Left lung (tissue), 10 donors: ENCODE data around the gene ZNF14. TPM values are rescaled to one million over a fixed set of nuclear protein-coding genes. Genes with fewer than 3 reads are reported as not detected.
"Not testable (repeated sequence)": the region's sequence is repeated elsewhere in the genome, so short reads cannot be mapped to it uniquely, and the experiment has no call there.

Experiments
- ATAC-seq: fragments of 200-7000 bp; cut with Tn5 transposase; one replicate; pipeline ENCODE4 v1.9.1; 2020; ENCODE audit warnings: moderate library complexity
- DNase-seq, 4 donors: peaks; one replicate each; pipeline ENCODE4 v3.0.0-alpha.2; 2013 to 2020
- H3K27ac ChIP-seq, 2 donors: fragments of 200-600 bp; sonication (generic) in 1 of 2; one replicate each; pipeline versions ENCODE4 v1.5.0 to v1.8.0; 2020 to 2021
- H3K27me3 ChIP-seq, 2 donors: fragments of 200-600 bp; sonication (generic) in 1 of 2; one replicate each; pipeline versions ENCODE4 v1.5.0 to v1.8.0; 2020 to 2021
- H3K36me3 ChIP-seq, 2 donors: fragments of 200-600 bp; sonication (generic) in 1 of 2; one replicate each; pipeline versions ENCODE4 v1.5.0 to v1.8.0; 2020 to 2021
- H3K4me1 ChIP-seq, 2 donors: fragments of 200-600 bp; one replicate each; pipeline ENCODE4 v1.8.0; 2021
- H3K4me3 ChIP-seq, 2 donors: fragments of 200-600 bp; sonication (generic) in 1 of 2; one replicate each; pipeline versions ENCODE4 v1.5.0 to v1.8.0; 2020 to 2021; ENCODE audit warnings: mild to moderate bottlenecking in 1 of 2
- H3K9me3 ChIP-seq, 2 donors: fragments of 200-600 bp; sonication (generic) in 1 of 2; one replicate each; pipeline versions ENCODE4 v1.5.0 to v1.8.0; 2020 to 2021
- intact Hi-C, 2 donors: fragments of 100-400 bp; cut with DNase I; formaldehyde crosslinking; loops; one replicate each; pipeline versions ENCODE4 v1.11.2 to v1.14.2; 2022
- polyA plus RNA-seq, 6 donors: library from polyadenylated mRNA; unstranded; fragments of 120-200 nt; gene quantifications; one replicate each; pipeline ENCODE4 v1.2.1, GENCODE V29; 2013; ENCODE audit not compliant: insufficient read length in 6 of 6
- total RNA-seq, 2 donors: library from RNA; stranded (reverse); fragmentation: NEBNext Ultra II Directional; extraction: Animal tissue kit (Norgen Biotek cat#: 25700); gene quantifications; one replicate each; pipeline ENCODE4 v1.2.1, GENCODE V29; 2021
- TF ChIP-seq, protein P1 (sequence below), 2 donors: fragments of 200-600 bp; sonication (generic) in 1 of 2; IDR thresholded peaks; one replicate each; pipeline versions ENCODE4 v1.5.0 to v1.8.0; 2021; ENCODE audit warnings: antibody characterized with exemption in 2 of 2
- donor health status: DM: no; HTN: yes; CAD: no.
- donor health status: DM: no; HTN: no; CAD: no.

The ZNF14 gene
- total and polyA plus RNA-seq, 8 donors, result 4.7 to 15.3 (median 12.1) TPM

DNA sequence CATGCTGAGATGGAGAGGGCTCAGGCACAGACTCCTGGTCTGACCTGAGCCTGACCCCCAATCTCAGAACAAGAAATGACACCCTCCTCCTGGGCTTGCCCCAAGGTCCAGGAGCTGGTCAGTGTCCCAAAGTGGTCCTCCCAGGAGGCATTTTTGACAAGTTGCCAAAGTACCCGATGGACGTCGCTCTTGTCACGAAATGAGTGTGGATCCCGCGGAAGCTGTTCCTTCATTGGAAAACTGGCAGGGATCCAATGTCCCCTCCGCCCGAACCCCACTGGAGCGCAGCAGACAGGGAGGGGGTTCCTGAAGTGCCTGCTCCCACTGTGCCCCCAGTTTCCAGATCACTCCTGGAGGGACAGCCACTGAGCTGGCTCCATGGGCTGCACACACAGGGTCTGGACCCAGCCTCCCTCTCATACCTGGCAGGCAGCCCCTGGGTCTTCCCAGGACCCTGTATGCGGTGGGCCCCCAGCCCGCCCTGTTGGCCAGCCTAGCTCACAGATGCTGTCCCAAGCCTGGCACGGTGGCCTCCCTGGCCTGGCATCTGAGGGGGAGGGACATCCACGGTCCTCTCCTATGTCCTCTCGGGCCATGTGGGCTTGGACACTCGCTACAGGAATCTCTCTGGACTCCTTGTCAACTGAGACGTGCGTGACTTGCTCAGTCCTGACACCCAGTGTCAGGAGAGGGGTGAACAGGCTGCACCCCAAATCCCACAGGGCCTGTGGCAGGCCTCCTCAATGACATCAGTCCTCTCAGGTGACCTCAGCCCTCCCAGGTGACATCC, 12.8 kb upstream of the ZNF14 start:
- TF ChIP-seq, protein P1, sequence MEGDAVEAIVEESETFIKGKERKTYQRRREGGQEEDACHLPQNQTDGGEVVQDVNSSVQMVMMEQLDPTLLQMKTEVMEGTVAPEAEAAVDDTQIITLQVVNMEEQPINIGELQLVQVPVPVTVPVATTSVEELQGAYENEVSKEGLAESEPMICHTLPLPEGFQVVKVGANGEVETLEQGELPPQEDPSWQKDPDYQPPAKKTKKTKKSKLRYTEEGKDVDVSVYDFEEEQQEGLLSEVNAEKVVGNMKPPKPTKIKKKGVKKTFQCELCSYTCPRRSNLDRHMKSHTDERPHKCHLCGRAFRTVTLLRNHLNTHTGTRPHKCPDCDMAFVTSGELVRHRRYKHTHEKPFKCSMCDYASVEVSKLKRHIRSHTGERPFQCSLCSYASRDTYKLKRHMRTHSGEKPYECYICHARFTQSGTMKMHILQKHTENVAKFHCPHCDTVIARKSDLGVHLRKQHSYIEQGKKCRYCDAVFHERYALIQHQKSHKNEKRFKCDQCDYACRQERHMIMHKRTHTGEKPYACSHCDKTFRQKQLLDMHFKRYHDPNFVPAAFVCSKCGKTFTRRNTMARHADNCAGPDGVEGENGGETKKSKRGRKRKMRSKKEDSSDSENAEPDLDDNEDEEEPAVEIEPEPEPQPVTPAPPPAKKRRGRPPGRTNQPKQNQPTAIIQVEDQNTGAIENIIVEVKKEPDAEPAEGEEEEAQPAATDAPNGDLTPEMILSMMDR (IDR thresholded peaks at IDR 0.05), result no peak
- peaks cover 0 to 61% of the 10 kb centered on the region in 2 donors for H3K9me3 ChIP-seq
- no peaks in the 10 kb centered on the region for H3K27me3 ChIP-seq
- DNase-seq, result peak in 1 of 4 donors; percentile 68
- H3K27ac ChIP-seq, result no peak overlapping the region
- H3K4me3 ChIP-seq, result no peak overlapping the region
- intact Hi-C loops, result no loop called here
- no peaks in the 10 kb centered on the region for H3K36me3 ChIP-seq
- H3K4me1 ChIP-seq, result no peaks in the 10 kb centered on the region
- ATAC-seq, result no peak

DNA sequence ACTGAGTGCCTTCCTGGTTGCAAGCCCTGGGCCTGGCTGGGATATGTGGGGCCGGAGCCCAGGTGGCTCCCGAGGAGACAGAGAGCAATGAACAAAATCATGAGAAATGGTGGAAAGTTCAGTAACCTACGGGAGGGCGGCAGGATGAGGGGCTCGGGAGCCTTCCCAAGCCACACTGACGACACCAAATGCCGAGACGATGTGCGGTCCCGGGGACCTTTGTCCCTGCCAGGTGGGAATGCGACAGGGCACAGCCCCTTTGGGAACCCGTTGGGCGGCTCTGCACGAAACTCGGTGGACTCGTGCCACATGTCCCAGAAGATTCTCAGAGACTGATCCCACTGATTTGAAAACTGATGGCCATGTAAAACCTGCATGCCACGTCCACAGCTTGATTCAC, 11.7 kb upstream of the ZNF14 start:
- no peaks in the 10 kb centered on the region for H3K27me3 ChIP-seq
- H3K4me3 ChIP-seq, result no peak overlapping the region
- no peak for ATAC-seq
- DNase-seq, result peak in 1 of 4 donors; percentile 53
- intact Hi-C loops, result no loop called here
- no peaks in the 10 kb centered on the region for H3K36me3 ChIP-seq
- H3K27ac ChIP-seq, result no peak overlapping the region
- no peaks in the 10 kb centered on the region for H3K4me1 ChIP-seq
- H3K9me3 ChIP-seq, result peaks cover 0 to 56% of the 10 kb centered on the region in 2 donors
- TF ChIP-seq, protein P1 (IDR thresholded peaks at IDR 0.05), result no peak

DNA sequence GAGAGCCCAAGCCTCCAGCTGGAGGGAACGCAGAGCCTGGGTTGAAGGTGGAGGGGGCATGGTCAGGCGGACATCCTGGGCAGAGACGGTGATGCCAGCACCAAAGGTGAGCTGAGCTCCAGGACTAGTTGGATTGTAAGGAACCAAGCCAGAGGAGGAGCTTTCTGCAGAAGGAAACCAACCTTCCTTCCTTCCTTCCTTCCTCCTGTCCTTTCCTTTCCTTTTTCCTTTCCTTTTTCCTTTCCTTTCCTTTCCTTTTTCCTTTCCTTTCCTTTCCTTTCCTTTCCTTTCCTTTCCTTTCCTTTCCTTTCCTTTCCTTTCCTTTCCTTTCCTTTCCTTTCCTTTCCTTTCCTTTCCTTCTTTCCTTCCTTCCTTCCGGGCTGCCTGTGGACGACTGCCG, 11.0 kb upstream of the ZNF14 start:
- H3K36me3 ChIP-seq, intact Hi-C loops, ATAC-seq, H3K4me1 ChIP-seq, H3K27ac ChIP-seq, H3K27me3 ChIP-seq, H3K4me3 ChIP-seq, DNase-seq: not testable (repeated sequence)
- H3K9me3 ChIP-seq, result peaks cover 0 to 55% of the 10 kb centered on the region in 2 donors

DNA sequence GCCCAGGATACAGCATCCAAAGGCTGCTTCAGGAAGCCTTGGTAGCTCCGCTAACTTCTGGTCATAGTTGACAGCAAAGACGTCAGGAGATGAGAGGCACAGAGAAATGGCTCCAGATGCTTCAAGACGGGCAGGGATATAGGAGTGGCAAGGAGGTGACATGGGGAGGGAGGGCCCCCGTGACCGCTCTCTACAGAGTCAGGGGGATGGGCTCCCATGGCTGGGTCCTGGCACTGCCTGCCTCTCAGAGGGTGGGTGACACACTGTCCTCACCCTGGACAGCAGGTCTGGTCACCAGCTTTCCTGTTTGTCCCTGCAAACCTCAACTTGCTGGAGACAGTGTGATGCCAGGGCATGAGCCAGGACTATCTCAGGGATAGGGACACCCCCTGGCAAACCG, 10.3 kb upstream of the ZNF14 start:
- H3K27ac ChIP-seq, result no peak overlapping the region
- TF ChIP-seq, protein P1 (IDR thresholded peaks at IDR 0.05), result no peak
- H3K4me1 ChIP-seq, result no peaks in the 10 kb centered on the region
- DNase-seq, result peak in 1 of 4 donors; percentile 15
- no peaks in the 10 kb centered on the region for H3K27me3 ChIP-seq
- H3K9me3 ChIP-seq, result peaks cover 0 to 53% of the 10 kb centered on the region in 2 donors
- ATAC-seq, result no peak
- H3K36me3 ChIP-seq, result no peaks in the 10 kb centered on the region
- no peak overlapping the region for H3K4me3 ChIP-seq
- intact Hi-C loops, result no loop called here

DNA sequence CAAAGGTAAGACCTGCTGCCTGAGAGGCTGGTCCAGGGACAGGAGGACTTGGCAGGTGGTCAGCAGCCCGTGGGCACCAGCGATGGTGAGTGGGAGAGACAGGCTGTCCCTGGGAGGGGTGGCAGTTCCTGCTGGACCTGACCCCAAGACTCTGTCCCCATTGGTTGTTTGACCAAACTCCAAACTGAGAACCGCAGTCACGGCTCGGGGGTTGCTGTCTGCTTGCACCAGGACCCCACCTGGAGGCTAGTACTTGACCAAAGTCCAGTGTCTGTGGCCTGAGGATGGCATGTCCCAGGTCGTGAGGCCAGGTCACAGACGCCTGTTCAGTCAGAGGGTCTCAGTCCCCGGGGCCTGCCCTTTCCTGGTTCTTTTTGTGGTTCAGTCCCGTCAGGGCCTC, 9.9 kb upstream of the ZNF14 start:
- ATAC-seq (no peak), DNase-seq (peak in 1 of 4 donors; percentile 47)
- no peaks in the 10 kb centered on the region for H3K27me3 ChIP-seq
- TF ChIP-seq, protein P1 (IDR thresholded peaks at IDR 0.05), result no peak
- H3K36me3 ChIP-seq, result no peaks in the 10 kb centered on the region
- no peak overlapping the region for H3K27ac ChIP-seq
- H3K4me3 ChIP-seq, result no peak overlapping the region
- H3K9me3 ChIP-seq, result peaks cover 0 to 49% of the 10 kb centered on the region in 2 donors
- H3K4me1 ChIP-seq, result no peaks in the 10 kb centered on the region
- intact Hi-C loops, result no loop called here
